ENCODE results near the gene PRXL2B. TPM values are rescaled to one million over a fixed set of nuclear protein-coding genes. Genes with fewer than 3 reads are reported as not detected.

Gene PRXL2B
- total and polyA plus RNA-seq, 10 of the 15 experiments (the other 5 are each of a cell fraction or from before 2014, with no cell fraction given) = 0.44 to 5.6 (median 4.0) TPM

DNA sequence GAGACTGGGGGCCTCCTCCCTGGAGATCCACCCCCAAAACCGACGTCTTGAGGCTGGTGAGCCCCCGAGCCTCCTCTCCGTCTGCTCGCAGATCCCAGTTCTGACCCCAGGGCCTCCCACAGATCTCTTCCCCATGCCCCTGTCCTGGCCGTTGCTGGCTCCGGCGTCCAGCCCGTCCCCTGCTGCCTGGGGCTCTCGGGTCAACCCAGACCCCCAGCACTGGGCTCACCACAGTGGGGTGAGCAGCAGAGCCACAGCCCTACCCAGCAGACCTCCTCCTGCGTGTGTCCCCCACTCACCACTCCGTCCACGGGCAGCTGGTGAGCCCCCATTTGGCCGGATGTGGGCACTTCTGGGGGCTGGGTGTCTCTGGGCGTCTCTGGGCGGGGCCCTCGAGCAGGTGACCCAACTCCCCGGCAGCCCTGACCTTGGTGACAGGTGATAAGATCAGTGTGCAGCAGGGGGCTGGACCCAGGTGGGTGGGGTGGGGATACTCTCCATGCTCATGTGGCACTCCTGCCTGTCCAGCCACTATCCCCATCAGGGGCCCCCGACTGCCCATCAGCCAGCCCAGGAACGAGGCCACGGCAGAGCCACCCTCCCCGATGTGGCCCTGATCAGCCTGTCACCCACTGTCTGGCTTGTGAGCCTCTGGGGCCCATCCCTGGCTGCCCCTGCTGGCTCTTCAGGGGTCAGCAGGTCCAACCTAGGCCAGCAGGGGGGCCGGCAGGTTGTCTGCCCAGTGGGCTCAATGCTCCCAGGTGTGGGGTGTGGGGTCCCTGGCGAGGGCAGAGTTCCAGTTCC is 29.7 kb upstream of the PRXL2B start (continued):
- TF ChIP-seq, protein P1, sequence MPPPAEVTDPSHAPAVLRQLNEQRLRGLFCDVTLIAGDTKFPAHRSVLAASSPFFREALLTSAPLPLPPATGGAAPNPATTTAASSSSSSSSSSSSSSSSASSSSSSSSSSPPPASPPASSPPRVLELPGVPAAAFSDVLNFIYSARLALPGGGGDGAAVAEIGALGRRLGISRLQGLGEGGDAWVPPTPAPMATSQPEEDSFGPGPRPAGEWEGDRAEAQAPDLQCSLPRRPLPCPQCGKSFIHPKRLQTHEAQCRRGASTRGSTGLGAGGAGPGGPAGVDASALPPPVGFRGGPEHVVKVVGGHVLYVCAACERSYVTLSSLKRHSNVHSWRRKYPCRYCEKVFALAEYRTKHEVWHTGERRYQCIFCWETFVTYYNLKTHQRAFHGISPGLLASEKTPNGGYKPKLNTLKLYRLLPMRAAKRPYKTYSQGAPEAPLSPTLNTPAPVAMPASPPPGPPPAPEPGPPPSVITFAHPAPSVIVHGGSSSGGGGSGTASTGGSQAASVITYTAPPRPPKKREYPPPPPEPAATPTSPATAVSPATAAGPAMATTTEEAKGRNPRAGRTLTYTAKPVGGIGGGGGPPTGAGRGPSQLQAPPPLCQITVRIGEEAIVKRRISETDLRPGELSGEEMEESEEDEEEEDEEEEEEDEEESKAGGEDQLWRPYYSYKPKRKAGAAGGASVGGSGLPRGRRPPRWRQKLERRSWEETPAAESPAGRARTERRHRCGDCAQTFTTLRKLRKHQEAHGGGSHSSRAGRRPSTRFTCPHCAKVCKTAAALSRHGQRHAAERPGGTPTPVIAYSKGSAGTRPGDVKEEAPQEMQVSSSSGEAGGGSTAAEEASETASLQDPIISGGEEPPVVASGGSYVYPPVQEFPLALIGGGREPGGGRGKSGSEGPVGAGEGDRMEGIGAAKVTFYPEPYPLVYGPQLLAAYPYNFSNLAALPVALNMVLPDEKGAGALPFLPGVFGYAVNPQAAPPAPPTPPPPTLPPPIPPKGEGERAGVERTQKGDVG (CRISPR knock-in tag; IDR thresholded peaks at IDR 0.05) = no peak
- no peak for TF ChIP-seq CREM (IDR thresholded peaks at IDR 0.05; ENCODE audit: low read depth)
- TF ChIP-seq SUZ12 (IDR thresholded peaks at IDR 0.05; ENCODE audit: unreplicated experiment) = no peak
- no peak for TF ChIP-seq IKZF1 (conservative IDR thresholded peaks at IDR 0.05)
- TF ChIP-seq SREBF1 (IDR thresholded peaks at IDR 0.05; ENCODE audit: low read length) = no peak
- TF ChIP-seq, protein P2, sequence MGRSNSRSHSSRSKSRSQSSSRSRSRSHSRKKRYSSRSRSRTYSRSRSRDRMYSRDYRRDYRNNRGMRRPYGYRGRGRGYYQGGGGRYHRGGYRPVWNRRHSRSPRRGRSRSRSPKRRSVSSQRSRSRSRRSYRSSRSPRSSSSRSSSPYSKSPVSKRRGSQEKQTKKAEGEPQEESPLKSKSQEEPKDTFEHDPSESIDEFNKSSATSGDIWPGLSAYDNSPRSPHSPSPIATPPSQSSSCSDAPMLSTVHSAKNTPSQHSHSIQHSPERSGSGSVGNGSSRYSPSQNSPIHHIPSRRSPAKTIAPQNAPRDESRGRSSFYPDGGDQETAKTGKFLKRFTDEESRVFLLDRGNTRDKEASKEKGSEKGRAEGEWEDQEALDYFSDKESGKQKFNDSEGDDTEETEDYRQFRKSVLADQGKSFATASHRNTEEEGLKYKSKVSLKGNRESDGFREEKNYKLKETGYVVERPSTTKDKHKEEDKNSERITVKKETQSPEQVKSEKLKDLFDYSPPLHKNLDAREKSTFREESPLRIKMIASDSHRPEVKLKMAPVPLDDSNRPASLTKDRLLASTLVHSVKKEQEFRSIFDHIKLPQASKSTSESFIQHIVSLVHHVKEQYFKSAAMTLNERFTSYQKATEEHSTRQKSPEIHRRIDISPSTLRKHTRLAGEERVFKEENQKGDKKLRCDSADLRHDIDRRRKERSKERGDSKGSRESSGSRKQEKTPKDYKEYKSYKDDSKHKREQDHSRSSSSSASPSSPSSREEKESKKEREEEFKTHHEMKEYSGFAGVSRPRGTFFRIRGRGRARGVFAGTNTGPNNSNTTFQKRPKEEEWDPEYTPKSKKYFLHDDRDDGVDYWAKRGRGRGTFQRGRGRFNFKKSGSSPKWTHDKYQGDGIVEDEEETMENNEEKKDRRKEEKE (IDR thresholded peaks at IDR 0.05) = no peak
- no peak for TF ChIP-seq MEF2A (IDR thresholded peaks at IDR 0.05; ENCODE audit: insufficient read depth, low read depth, low read length)
- no peak for TF ChIP-seq HDAC6 (IDR thresholded peaks at IDR 0.05; ENCODE audit: unreplicated experiment)
- no peak for TF ChIP-seq JUND (IDR thresholded peaks at IDR 0.05; ENCODE audit: low read depth, low read length)
- no peak for TF ChIP-seq KAT2A (conservative IDR thresholded peaks at IDR 0.05; ENCODE audit: control insufficient read depth, low read depth, low read length)
- TF ChIP-seq BMI1 (IDR thresholded peaks at IDR 0.05; ENCODE audit: borderline replicate concordance) = no peak
- no peak for TF ChIP-seq SIN3A (IDR thresholded peaks at IDR 0.05; ENCODE audit: low read depth, low read length)
- TF ChIP-seq TAF1 (IDR thresholded peaks at IDR 0.05; ENCODE audit: borderline replicate concordance, low read depth, low read length) = no peak
- TF ChIP-seq, protein P3, sequence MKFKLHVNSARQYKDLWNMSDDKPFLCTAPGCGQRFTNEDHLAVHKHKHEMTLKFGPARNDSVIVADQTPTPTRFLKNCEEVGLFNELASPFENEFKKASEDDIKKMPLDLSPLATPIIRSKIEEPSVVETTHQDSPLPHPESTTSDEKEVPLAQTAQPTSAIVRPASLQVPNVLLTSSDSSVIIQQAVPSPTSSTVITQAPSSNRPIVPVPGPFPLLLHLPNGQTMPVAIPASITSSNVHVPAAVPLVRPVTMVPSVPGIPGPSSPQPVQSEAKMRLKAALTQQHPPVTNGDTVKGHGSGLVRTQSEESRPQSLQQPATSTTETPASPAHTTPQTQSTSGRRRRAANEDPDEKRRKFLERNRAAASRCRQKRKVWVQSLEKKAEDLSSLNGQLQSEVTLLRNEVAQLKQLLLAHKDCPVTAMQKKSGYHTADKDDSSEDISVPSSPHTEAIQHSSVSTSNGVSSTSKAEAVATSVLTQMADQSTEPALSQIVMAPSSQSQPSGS (IDR thresholded peaks at IDR 0.05; ENCODE audit: low read length) = no peak
- no peak; the same call in 1 of the 2 replicates for TF ChIP-seq LARP7 (IDR thresholded peaks at IDR 0.05)
- no peak for TF ChIP-seq ZZZ3 (IDR thresholded peaks at IDR 0.05; ENCODE audit: control insufficient read depth, insufficient read length, low read depth)
- peak; percentile 57 for TF ChIP-seq RUNX3 (IDR thresholded peaks at IDR 0.05; ENCODE audit: low read length)
- TF ChIP-seq TBL1XR1 (IDR thresholded peaks at IDR 0.05; ENCODE audit: low read depth, low read length) = no peak
- no peak for TF ChIP-seq RAD21 (IDR thresholded peaks at IDR 0.05; ENCODE audit: insufficient read depth, low read depth, low read length)
- no peak; the same call in 1 of the 2 replicates for TF ChIP-seq HDGF (IDR thresholded peaks at IDR 0.05)
- no peak for TF ChIP-seq CBX5 (IDR thresholded peaks at IDR 0.05; ENCODE audit: low read depth)
- TF ChIP-seq ZNF24 (IDR thresholded peaks at IDR 0.05) = no peak
- no peak for TF ChIP-seq ESRRA (IDR thresholded peaks at IDR 0.05; ENCODE audit: low read length)
- TF ChIP-seq MYB (IDR thresholded peaks at IDR 0.05; ENCODE audit: borderline replicate concordance, low read depth, low read length) = no peak
- TF ChIP-seq MXI1 (IDR thresholded peaks at IDR 0.05; ENCODE audit: low read depth, low read length) = 0 out of 2 replicates have a peak, but pooled peaks have one; percentile 28

All from GM12878 (cell line).